ENCODE results near the gene THSD7A.

The THSD7A gene

GRCh38 chr7:11706666-11707605 is 125.1 kb downstream of the THSD7A start:
- no peak for DNase-seq (ENCODE audit: low spot score)

- no peak for DNase-seq (ENCODE audit: low spot score)
These were observed 128.2 kb downstream of the THSD7A start for GRCh38 chr7:11703829-11704228.

GRCh38 chr7:11702938-11703337 is 129.1 kb downstream of the THSD7A start:
- DNase-seq (ENCODE audit: low spot score), result peak; percentile 49

GRCh38 chr7:11701829-11702560 is 130.0 kb downstream of the THSD7A start:
- DNase-seq (ENCODE audit: low spot score), result no peak

GRCh38 chr7:11699666-11700065 is 132.3 kb downstream of the THSD7A start:
- peak; percentile 71 for DNase-seq (ENCODE audit: low spot score)

GRCh38 chr7:11698384-11698871 is 133.6 kb downstream of the THSD7A start:
- DNase-seq (ENCODE audit: low spot score), result peak; percentile 63

- no peak for DNase-seq (ENCODE audit: low spot score)
These were observed 141.6 kb downstream of the THSD7A start for GRCh38 chr7:11690395-11690794.

GRCh38 chr7:11689096-11689495 is 142.9 kb downstream of the THSD7A start:
- peak; percentile 59 for DNase-seq (ENCODE audit: low spot score)

- no peak for DNase-seq (ENCODE audit: low spot score)
These were observed 150.5 kb downstream of the THSD7A start for GRCh38 chr7:11681461-11681860.

GRCh38 chr7:11675163-11675562 is 156.8 kb downstream of the THSD7A start:
- no peak for DNase-seq (ENCODE audit: low spot score)

GRCh38 chr7:11668727-11669126 is 163.3 kb downstream of the THSD7A start:
- no peak for DNase-seq (ENCODE audit: low spot score)

GRCh38 chr7:11667810-11668185 is 164.2 kb downstream of the THSD7A start:
- no peak for DNase-seq (ENCODE audit: low spot score)

GRCh38 chr7:11667071-11667809 is 164.8 kb downstream of the THSD7A start:
- no peak for DNase-seq (ENCODE audit: low spot score)

GRCh38 chr7:11665357-11665756 is 166.6 kb downstream of the THSD7A start:
- no peak for DNase-seq (ENCODE audit: low spot score)

- no peak for DNase-seq (ENCODE audit: low spot score)
These were observed 176.4 kb downstream of the THSD7A start for GRCh38 chr7:11655642-11656041.

GRCh38 chr7:11655163-11655562 is 176.8 kb downstream of the THSD7A start:
- no peak for DNase-seq (ENCODE audit: low spot score)

GRCh38 chr7:11650500-11650899 is 181.5 kb downstream of the THSD7A start:
- DNase-seq (ENCODE audit: low spot score), result peak; percentile 33

GRCh38 chr7:11650030-11650429 is 182.0 kb downstream of the THSD7A start:
- no peak for DNase-seq (ENCODE audit: low spot score)

- peak; percentile 11 for DNase-seq (ENCODE audit: low spot score)
These were observed 183.0 kb downstream of the THSD7A start for GRCh38 chr7:11648980-11649379.

GRCh38 chr7:11648101-11648500 is 183.9 kb downstream of the THSD7A start:
- no peak for DNase-seq (ENCODE audit: low spot score)

- DNase-seq (ENCODE audit: low spot score), result no peak
These were observed 189.2 kb downstream of the THSD7A start for GRCh38 chr7:11642841-11643240.

GRCh38 chr7:11642276-11642675 is 189.7 kb downstream of the THSD7A start:
- no peak for DNase-seq (ENCODE audit: low spot score)
